Stimulated activated CD4-positive, alpha-beta T cell treated with anti-CD3 and anti-CD28 coated beads, Interleukin-4, amount 100 ng/mL, for 48 hours (primary cell): Measurements from ENCODE around the gene SERPIND1.

Experiments used
- DNase-seq, 2 donors: peaks; one replicate each; pipeline ENCODE4 v3.0.0-alpha.2; 2020; ENCODE audit warnings: low read depth in 2 of 2

Gene SERPIND1

GRCh38 chr22:20771918-20772625, 1.8 kb upstream of the SERPIND1 start:
- no peak for DNase-seq

GRCh38 chr22:20774882-20775281, 969 bp downstream of the SERPIND1 start:
- no peak for DNase-seq

DNA sequence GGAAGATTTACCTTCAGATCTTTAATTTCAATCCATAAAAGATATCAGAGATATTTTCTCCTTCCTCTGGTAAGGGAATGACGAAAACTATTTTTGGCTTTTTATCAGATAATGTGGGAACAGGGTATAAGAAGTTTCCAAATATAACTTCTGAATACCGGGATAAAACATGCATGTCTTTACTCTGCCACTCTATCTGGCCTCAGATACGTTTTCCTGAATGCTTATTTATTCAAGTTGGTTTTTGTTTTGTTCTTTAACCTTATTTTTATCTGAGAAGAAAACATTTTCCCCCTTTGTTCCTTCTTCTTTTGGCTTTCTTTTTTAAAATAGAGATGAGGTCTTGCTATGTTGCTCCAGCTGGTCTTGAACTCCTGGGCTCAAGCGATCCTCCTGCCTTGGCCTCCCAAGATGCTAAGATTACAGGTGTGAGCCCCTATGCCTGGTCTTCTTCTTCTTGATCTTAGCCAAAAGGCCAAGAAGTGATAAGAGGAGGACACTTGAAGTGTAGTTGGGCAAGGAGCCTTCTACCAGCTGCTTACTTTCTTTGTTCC, 1.5 kb downstream of the SERPIND1 start:
- no peak for DNase-seq

DNA sequence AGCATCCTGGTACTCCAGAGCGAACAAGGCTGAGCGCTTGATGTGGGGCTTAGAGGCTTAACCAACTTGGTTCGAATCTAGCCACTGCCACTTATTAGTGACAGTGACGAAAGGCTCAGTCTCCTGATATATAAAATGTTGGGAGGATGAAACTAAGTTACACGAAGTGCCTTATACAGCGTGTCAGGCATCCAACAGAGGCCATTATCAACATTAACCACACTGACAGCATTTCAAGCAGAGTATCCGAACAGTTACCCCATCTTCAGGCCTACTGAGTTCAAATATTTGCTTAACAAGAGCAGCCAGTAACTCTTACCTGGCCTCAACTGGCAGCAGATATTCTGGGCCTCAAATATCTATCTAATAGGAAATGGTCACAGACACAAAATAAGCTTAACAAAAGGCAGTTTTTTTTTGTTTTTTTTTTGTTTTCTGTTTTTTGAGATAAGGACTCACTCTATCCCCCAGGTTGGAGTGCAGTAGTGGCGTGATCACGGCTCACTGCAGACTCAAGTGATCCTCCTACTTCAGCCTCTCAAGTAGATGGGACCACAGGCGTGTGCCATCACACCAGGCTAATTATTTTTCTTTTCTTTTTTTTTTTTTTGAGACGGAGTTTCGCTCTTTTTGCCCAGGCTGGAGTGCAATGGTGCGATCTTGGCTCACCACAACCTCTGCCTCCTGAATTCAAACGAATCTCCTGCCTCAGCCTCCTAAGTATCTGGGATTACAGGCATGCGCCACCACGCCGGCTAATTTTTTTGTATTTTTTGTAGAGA, 2.9 kb downstream of the SERPIND1 start:
- no peak for DNase-seq

GRCh38 chr22:20777420-20778177, 3.7 kb downstream of the SERPIND1 start:
- DNase-seq = no peak

- DNase-seq = no peak
These were observed 5.3 kb downstream of the SERPIND1 start for GRCh38 chr22:20779014-20779817.

- DNase-seq = no peak
These were observed 5.9 kb downstream of the SERPIND1 start for GRCh38 chr22:20779818-20780158.

- peak; percentile 31 to 39 for DNase-seq
These were observed 7.5 kb downstream of the SERPIND1 start for GRCh38 chr22:20781272-20781990.

GRCh38 chr22:20782083-20782482, 8.2 kb downstream of the SERPIND1 start:
- no peak for DNase-seq

DNA sequence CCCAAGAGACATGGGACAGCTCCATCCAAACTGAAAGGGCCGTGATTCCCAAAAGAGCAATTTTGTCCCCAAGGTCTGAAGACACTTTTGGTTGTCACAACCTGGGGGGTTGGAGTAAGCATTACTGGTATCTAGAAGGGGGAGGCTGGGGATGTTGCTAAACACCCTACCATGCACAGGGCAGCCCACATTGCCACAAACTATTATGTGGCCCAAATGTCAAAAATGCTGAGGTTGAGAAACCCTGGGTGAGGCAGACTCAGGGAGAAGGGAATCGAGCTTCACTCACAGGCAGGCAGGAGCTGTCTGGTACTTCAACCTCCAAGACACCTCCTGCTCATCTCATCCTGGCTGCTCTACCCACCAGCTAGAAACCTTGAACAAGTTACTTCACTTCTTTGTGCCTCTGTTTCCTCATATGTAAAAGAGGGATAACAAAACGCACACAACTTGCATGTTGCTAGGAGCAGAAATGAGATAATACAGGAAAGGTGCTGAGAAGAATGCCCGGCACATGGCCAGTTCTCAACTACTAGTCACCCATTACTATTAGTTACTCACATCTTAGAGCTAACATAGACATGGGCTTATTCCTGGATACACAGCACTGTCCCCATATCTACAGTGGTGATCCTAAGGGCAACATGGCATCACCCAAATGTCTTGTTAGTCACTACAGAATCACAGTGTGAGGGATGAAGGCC, 8.8 kb downstream of the SERPIND1 start:
- DNase-seq = no peak

DNA sequence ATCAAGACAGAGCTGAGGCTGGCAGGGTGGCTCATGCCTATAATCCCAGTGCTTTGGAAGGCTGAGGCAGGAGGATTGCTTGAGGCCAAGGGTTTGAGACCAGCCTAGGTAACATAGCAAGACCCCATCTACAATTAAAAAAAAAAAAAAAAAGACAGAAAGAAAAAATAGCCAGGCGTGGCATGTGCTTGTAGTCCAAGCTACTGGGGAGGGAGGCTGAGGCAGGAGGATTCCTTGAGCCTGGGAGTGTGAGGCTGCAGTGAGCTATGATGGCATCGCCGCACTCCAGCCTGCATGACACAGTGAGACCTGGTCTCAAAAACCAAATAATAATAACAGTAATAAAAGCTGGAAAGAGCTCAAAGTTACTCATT, 9.4 kb downstream of the SERPIND1 start:
- no peak for DNase-seq

DNA sequence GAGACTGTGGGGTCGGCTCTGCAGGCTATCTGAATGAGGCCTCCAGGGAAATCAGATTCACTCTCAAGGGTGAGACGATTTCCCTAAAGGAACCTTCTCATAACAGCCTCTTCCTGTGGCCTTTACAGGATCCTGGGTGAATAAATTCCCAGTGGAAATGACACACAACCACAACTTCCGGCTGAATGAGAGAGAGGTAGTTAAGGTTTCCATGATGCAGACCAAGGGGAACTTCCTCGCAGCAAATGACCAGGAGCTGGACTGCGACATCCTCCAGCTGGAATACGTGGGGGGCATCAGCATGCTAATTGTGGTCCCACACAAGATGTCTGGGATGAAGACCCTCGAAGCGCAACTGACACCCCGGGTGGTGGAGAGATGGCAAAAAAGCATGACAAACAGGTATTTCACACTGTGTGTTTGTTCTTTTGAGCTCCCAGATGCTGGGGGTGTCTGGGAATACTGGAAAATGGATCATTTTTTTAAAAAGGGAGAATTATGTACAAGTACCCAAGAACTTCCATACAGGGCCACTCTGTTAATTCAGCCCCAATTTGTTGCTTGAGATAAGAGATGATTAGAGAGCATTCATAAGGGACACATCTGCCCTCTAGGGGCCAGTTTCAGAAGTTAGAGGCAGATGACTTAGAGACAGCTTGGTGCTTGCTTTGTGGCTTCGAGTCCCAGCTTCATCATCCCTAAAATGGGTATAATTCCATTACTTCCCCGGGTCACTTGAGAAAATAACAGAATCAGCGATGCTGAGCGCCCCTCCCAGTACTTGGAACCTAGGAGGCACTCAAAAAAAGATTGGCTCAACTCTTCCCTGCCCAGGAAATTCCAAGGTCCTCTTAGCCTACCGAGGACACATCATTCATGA, 10.2 kb downstream of the SERPIND1 start:
- DNase-seq = peak; percentile 28 to 44

GRCh38 chr22:20785415-20785814, 11.5 kb downstream of the SERPIND1 start:
- no peak for DNase-seq

DNA sequence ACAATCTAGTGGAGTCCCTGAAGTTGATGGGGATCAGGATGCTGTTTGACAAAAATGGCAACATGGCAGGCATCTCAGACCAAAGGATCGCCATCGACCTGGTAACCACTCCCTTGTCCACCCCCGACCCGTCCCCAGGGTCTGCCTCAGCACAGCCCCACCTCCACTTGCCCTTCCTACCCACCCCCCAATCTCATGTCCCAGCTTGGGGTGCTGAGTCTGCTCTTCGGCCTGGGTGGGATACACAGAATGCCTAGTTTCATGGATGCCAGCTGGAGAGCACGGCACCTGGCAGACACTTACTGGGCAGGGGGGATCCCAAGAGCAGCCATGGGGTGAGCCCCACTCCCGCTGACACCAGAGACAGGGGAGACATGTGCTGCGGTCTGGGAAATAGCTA, 12.1 kb downstream of the SERPIND1 start:
- DNase-seq = no peak

DNA sequence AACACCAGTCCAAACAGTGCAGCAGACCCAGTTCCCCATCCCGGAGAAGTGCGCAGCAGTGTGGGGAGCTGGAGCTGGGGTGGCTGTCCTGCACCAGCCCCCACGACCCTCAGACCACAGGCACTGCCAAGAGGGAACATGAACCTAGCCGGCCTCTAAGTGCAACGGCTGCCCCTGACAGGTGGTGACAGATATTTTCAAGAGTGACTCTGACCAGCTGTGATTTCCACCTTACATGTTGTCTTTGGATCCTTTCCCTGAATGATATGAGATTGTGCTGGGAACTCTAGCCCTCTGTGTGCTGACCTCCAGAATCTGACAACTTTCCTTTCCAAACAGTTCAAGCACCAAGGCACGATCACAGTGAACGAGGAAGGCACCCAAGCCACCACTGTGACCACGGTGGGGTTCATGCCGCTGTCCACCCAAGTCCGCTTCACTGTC, 12.6 kb downstream of the SERPIND1 start:
- DNase-seq = no peak

DNA sequence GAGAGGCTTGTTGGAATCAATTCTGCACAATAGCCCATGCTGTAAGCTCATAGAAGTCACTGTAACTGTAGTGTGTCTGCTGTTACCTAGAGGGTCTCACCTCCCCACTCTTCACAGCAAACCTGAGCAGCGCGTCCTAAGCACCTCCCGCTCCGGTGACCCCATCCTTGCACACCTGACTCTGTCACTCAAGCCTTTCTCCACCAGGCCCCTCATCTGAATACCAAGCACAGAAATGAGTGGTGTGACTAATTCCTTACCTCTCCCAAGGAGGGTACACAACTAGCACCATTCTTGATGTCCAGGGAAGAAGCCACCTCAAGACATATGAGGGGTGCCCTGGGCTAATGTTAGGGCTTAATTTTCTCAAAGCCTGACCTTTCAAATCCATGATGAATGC, 13.3 kb downstream of the SERPIND1 start:
- no peak for DNase-seq

- DNase-seq = no peak
These were observed 14.1 kb downstream of the SERPIND1 start for GRCh38 chr22:20787746-20788626.
